ENCODE data around the gene EPS8.

DNA sequence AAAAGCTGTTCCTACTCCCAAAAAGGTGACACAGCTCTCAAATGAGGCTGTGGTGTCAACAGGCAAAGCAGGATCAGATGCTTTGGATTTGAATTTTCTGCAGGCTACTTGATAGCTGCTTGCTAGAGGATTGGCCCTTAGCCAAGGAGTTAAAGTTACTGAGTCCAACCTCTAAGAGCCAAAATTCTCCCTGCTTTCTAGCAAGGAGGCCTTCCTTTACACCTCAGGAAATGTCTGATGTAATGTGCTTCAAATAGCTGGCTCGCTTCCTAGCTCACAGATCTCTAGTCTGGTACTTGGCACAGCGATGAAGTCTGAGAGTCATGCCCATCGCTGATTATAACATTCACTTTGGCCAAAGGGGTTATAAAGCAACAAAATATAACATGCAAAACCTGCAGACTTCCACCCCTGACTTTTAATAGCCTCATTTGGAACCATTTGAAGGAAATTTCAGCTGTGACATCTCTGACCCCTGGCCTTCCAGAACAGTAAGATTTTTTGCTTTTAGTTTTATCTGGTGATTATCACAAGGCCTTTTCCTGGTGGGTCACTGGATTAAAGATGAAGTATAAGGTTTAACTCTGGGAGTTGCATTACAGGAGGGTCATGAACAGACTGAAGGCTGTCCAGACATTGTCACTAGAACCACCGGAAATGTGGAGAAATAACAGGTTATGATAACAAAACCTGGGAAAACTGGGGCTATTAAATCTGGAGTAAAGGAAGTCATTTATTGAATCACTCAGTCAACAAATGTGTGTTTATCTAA is 189.7 kb downstream of the EPS8 start:
- TF ChIP-seq, protein P1, sequence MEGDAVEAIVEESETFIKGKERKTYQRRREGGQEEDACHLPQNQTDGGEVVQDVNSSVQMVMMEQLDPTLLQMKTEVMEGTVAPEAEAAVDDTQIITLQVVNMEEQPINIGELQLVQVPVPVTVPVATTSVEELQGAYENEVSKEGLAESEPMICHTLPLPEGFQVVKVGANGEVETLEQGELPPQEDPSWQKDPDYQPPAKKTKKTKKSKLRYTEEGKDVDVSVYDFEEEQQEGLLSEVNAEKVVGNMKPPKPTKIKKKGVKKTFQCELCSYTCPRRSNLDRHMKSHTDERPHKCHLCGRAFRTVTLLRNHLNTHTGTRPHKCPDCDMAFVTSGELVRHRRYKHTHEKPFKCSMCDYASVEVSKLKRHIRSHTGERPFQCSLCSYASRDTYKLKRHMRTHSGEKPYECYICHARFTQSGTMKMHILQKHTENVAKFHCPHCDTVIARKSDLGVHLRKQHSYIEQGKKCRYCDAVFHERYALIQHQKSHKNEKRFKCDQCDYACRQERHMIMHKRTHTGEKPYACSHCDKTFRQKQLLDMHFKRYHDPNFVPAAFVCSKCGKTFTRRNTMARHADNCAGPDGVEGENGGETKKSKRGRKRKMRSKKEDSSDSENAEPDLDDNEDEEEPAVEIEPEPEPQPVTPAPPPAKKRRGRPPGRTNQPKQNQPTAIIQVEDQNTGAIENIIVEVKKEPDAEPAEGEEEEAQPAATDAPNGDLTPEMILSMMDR (IDR thresholded peaks at IDR 0.05), result no peak
- TF ChIP-seq ZFX (IDR thresholded peaks at IDR 0.05; ENCODE audit: borderline replicate concordance), result no peak

Data from 22Rv1 (cell line).